HG03103 (cell line): Measurements from ENCODE around the gene MARCHF10.

Experiments
- ATAC-seq: cut with Tn5 transposase; IDR thresholded peaks from one replicate; pipeline ENCODE4 v1.9.1; 2021; ENCODE audit warnings: low read depth; ENCODE audit not compliant: unreplicated experiment

MARCHF10 gene

GRCh38 chr17:62822080-62822904 lies 14.2 kb upstream of the MARCHF10 start:
- no peak for ATAC-seq

GRCh38 chr17:62821189-62822079 lies 13.3 kb upstream of the MARCHF10 start:
- no peak for ATAC-seq

- ATAC-seq, result no peak
Observed at GRCh38 chr17:62819511-62820221, 11.6 kb upstream of the MARCHF10 start.

GRCh38 chr17:62818526-62818925 lies 10.4 kb upstream of the MARCHF10 start:
- no peak for ATAC-seq

GRCh38 chr17:62816282-62816839 lies 8.2 kb upstream of the MARCHF10 start:
- no peak for ATAC-seq

GRCh38 chr17:62809656-62810055 lies 1.5 kb upstream of the MARCHF10 start:
- no peak for ATAC-seq

- no peak for ATAC-seq
Observed at GRCh38 chr17:62808576-62808970, 459 bp upstream of the MARCHF10 start.

- no peak for ATAC-seq
Observed at GRCh38 chr17:62805234-62805633, 2.9 kb downstream of the MARCHF10 start.

GRCh38 chr17:62804822-62805221 lies 3.3 kb downstream of the MARCHF10 start:
- ATAC-seq, result no peak

- ATAC-seq, result no peak
Observed at GRCh38 chr17:62804025-62804424, 4.1 kb downstream of the MARCHF10 start.

GRCh38 chr17:62802561-62803205 lies 5.4 kb downstream of the MARCHF10 start:
- no peak for ATAC-seq

GRCh38 chr17:62801553-62802114 lies 6.5 kb downstream of the MARCHF10 start:
- no peak for ATAC-seq

GRCh38 chr17:62800585-62800984 lies 7.5 kb downstream of the MARCHF10 start:
- no peak for ATAC-seq

GRCh38 chr17:62797959-62798358 lies 10.2 kb downstream of the MARCHF10 start:
- ATAC-seq, result no peak

- ATAC-seq, result no peak
Observed at GRCh38 chr17:62796291-62796690, 11.8 kb downstream of the MARCHF10 start.

GRCh38 chr17:62794666-62794971 lies 13.5 kb downstream of the MARCHF10 start:
- no peak for ATAC-seq

- no peak for ATAC-seq
Observed at GRCh38 chr17:62793919-62794665, 14.0 kb downstream of the MARCHF10 start.

- ATAC-seq, result no peak
Observed at GRCh38 chr17:62792447-62792800, 15.7 kb downstream of the MARCHF10 start.

- no peak for ATAC-seq
Observed at GRCh38 chr17:62791767-62792446, 16.2 kb downstream of the MARCHF10 start.
